Right renal cortex interstitium (tissue), 3 donors: ENCODE results near the gene SYTL5. TPM values are rescaled to one million over a fixed set of nuclear protein-coding genes. Genes with fewer than 3 reads are reported as not detected.

Source experiments
- polyA plus RNA-seq, 3 donors: library from polyadenylated mRNA; unstranded; fragments of 120-200 nt; gene quantifications; one replicate each; pipeline ENCODE4 v1.2.1, GENCODE V29; 2013; ENCODE audit not compliant: insufficient read length in 3 of 3

Gene SYTL5
- polyA plus RNA-seq, 3 donors, result 2.8 to 3.4 (median 2.8) TPM

Other genes starting within 250 kb of the SYTL5 start
- 10 to 100 TPM; 11.0 to 12.9 (median 11.6) TPM for gene CYBB, start 226.5 kb upstream of the SYTL5 start, polyA plus RNA-seq
- gene DYNLT3, start 159.0 kb upstream of the SYTL5 start, polyA plus RNA-seq, result 10 to 100 TPM; 41.9 to 48.8 (median 45.6) TPM
- gene SRPX, start 214.3 kb downstream of the SYTL5 start, polyA plus RNA-seq, result 10 to 100 TPM; 13.9 to 17.7 (median 16.8) TPM